WERI-Rb-1 (cell line): ENCODE results near the gene NFIX.

Source experiments
- DNase-seq: peaks from one replicate; pipeline ENCODE4 v3.0.0-alpha.2; 2020
- H3K27ac ChIP-seq: fragments of 250-450 bp; sonication (Bioruptor Pico); 2 replicates; pipeline ENCODE4 v1.5.1; 2020; ENCODE audit warnings: mild to moderate bottlenecking, moderate library complexity
- H3K27me3 ChIP-seq: fragments of 250-450 bp; sonication (Bioruptor Pico); 2 replicates; pipeline ENCODE4 v1.5.1; 2021; ENCODE audit warnings: mild to moderate bottlenecking, low read depth, moderate library complexity; ENCODE audit not compliant: insufficient read depth, severe bottlenecking
- H3K36me3 ChIP-seq: fragments of 250-450 bp; sonication (Bioruptor Pico); 2 replicates; pipeline ENCODE4 v1.5.1; 2020; ENCODE audit warnings: mild to moderate bottlenecking, moderate library complexity
- H3K4me3 ChIP-seq: 2 replicates; pipeline ENCODE4 v1.5.1; 2011; ENCODE audit warnings: low read depth, mild to moderate bottlenecking, control low read depth, low read length
- H3K9me3 ChIP-seq: fragments of 250-450 bp; sonication (Bioruptor Pico); 2 replicates; pipeline ENCODE4 v1.5.1; 2021; ENCODE audit warnings: mild to moderate bottlenecking, moderate library complexity; ENCODE audit not compliant: severe bottlenecking
- TF ChIP-seq, protein P1 (sequence below): IDR thresholded peaks from 2 replicates; pipeline ENCODE4 v1.5.1; 2011; ENCODE audit warnings: low read depth, mild to moderate bottlenecking, control low read depth, inconsistent platforms, low read length

NFIX gene

DNA sequence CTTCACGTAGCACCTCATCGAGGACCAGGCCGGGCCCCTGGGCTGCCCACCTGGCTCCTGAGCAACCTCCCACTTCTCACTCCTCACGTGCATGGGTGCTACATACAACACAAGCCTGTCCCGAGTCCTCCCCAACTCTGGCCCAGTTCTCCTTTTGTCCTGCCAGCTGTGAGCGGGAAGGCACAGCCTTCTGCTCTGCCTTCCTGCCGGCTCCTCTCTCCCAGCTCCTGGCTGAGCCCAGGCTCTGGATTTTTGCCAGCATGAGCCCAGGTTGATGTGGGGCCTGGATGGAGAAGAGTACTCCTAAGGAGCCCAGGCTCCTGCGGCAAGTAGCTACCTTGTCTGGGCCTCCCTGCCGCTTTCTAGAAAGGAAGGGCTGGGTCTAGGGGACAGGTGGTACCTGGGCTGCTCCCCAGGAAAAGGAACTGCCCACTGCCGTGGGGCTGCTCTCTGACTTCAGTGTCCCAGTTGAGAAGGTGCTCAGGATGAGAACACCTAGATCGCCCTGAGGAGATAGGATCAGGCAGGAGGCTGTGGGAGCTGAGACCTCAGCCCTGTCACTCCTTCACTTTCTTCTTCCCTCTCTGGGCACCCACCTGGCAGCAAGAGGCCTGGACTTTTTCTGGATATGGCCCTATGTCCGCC, 83.7 kb downstream of the NFIX start:
- H3K27ac ChIP-seq, result 0 out of 2 replicates have a peak overlapping the region, but pooled peaks have one; percentile 22
- no peaks in the 10 kb centered on the region for H3K9me3 ChIP-seq

DNA sequence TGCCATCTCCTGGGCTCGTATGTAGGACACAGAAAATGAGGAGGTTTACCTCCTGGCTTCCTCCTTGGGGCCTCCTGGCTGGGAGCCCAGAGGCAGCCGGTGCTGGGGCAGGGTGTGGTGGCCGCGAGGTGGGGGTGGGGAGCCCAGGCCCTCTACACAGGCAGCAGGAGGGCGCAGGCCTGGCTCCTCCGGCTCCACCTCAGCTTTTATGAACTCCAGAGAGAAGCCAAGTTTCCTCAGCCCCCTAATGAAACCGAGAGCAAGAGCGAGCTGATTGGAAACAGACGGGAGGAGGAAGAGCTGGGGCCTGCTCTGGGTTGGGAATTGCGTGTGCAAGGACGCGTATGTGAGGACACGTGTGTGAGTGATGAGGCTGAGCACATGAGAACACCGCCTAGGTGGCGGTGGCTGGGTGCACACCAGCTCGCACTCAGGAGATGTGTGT, 84.3 kb downstream of the NFIX start:
- TF ChIP-seq, protein P1, sequence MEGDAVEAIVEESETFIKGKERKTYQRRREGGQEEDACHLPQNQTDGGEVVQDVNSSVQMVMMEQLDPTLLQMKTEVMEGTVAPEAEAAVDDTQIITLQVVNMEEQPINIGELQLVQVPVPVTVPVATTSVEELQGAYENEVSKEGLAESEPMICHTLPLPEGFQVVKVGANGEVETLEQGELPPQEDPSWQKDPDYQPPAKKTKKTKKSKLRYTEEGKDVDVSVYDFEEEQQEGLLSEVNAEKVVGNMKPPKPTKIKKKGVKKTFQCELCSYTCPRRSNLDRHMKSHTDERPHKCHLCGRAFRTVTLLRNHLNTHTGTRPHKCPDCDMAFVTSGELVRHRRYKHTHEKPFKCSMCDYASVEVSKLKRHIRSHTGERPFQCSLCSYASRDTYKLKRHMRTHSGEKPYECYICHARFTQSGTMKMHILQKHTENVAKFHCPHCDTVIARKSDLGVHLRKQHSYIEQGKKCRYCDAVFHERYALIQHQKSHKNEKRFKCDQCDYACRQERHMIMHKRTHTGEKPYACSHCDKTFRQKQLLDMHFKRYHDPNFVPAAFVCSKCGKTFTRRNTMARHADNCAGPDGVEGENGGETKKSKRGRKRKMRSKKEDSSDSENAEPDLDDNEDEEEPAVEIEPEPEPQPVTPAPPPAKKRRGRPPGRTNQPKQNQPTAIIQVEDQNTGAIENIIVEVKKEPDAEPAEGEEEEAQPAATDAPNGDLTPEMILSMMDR, result no peak
- no peak for DNase-seq
- no peaks in the 10 kb centered on the region for H3K27me3 ChIP-seq
- 0 out of 2 replicates have a peak overlapping the region, but pooled peaks have one; percentile 22 for H3K27ac ChIP-seq
- H3K9me3 ChIP-seq, result no peaks in the 10 kb centered on the region
- H3K4me3 ChIP-seq, result no peak overlapping the region
- no peaks in the 10 kb centered on the region for H3K36me3 ChIP-seq

More for the DNA sequence above, 83.7 kb downstream of the NFIX start:
- Histone ChIP-seq H3K27me3 (no peaks in the 10 kb centered on the region), H3K36me3 (no peaks in the 10 kb centered on the region), H3K4me3 (no peak overlapping the region)
- no peak for DNase-seq
- TF ChIP-seq, protein P1, result no peak

DNA sequence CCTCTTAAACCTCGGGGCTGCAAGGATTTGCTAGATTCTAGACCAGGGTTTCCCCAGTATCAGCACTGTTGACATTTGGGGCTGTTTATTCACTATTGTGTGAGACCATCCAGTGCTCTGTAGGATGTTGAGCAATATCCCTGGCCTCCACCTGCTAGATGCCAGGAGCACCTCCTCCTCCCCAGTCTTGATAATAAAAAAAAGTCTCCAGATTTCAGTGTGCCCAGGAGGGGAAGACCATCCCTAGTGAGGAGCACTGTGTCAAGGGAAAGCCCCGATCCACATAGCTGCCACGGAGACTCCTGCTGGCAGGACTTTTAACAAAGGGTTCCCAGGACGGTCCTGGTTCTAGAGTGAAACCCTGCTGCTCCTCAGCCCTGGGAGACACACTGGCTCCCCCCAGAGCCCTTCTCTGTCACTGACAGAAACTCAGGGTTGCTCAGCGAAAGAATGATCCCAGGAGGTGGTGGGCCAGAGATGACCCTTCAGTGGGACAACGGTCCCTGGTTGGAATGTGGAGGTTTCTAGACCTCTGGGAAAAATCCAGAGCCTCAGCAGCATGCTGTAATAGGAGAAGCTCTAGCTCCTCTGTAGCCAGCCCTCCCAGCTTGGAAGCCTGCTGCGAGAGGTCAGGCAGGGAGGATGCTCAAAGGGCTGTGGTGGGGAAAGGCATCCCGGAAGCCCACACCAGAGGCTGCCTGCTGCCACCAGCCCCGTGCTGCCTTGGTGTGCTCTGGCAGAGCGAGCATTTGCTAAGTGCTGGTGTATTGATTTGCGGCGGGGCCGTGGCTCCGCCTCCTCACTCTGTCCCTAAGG, 87.1 kb downstream of the NFIX start:
- no peaks in the 10 kb centered on the region for H3K36me3 ChIP-seq
- H3K27ac ChIP-seq, result peak overlapping the region; percentile 26
- peak; percentile 63 for DNase-seq
- TF ChIP-seq, protein P1, result peak; percentile 68
- H3K9me3 ChIP-seq, result no peaks in the 10 kb centered on the region
- no peak overlapping the region for H3K4me3 ChIP-seq
- no peaks in the 10 kb centered on the region for H3K27me3 ChIP-seq

DNA sequence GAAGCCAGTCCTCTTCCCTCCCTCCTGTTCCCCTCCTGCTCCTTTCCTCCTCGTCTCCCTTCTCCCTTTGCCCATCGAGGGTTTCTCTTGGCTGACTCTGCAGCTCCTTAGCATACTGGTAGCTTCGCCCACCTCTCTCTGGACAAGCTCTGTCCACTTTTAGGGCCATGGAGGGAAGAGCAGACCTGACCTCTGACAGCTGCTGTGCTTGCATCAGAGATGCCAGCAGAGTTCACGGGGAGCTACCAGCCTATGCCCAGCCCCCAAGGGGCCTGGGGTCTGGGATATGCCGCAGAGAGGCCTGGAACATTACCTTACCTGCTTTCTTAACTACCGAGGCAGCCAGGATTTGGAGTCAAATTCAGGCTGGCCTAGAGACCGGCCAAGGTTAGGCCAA, 87.7 kb downstream of the NFIX start:
- DNase-seq, result no peak
- Histone ChIP-seq H3K9me3 (no peaks in the 10 kb centered on the region), H3K27me3 (no peaks in the 10 kb centered on the region), H3K36me3 (no peaks in the 10 kb centered on the region), H3K27ac (peak overlapping the region; percentile 26), H3K4me3 (no peak overlapping the region)
- TF ChIP-seq, protein P1, result no peak

DNA sequence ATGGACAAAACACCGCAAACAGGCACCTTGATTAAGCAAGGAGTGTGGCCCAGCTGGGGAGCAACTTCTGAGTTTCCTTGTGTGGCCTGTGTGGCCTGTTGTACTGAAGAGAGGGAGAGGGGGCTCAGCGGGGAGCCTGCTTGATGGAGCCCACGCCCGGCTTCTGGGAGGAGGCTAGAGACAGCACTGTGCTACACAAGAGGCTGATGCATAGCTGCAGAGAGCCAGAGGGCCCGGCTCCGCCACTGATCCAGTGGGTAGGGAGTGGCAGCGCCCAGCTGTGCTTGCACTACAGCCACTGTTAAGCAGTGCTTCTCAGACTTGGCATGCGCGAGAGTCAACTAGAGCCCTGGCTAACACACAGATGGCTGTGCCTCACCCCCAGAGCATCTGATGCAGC, 88.4 kb downstream of the NFIX start:
- DNase-seq, result no peak
- TF ChIP-seq, protein P1, result no peak
- Histone ChIP-seq H3K27me3 (no peaks in the 10 kb centered on the region), H3K4me3 (no peak overlapping the region), H3K36me3 (no peaks in the 10 kb centered on the region), H3K27ac (no peak overlapping the region), H3K9me3 (no peaks in the 10 kb centered on the region)
